CD4-positive, alpha-beta T cell treated with Interleukin-4 for 1 hour (primary cell): ENCODE measurements around the gene RBP2.

Experiments used
- DNase-seq, 2 donors: peaks; one replicate each; pipeline ENCODE4 v3.0.0-alpha.2; 2020 to 2022

The RBP2 gene

DNA sequence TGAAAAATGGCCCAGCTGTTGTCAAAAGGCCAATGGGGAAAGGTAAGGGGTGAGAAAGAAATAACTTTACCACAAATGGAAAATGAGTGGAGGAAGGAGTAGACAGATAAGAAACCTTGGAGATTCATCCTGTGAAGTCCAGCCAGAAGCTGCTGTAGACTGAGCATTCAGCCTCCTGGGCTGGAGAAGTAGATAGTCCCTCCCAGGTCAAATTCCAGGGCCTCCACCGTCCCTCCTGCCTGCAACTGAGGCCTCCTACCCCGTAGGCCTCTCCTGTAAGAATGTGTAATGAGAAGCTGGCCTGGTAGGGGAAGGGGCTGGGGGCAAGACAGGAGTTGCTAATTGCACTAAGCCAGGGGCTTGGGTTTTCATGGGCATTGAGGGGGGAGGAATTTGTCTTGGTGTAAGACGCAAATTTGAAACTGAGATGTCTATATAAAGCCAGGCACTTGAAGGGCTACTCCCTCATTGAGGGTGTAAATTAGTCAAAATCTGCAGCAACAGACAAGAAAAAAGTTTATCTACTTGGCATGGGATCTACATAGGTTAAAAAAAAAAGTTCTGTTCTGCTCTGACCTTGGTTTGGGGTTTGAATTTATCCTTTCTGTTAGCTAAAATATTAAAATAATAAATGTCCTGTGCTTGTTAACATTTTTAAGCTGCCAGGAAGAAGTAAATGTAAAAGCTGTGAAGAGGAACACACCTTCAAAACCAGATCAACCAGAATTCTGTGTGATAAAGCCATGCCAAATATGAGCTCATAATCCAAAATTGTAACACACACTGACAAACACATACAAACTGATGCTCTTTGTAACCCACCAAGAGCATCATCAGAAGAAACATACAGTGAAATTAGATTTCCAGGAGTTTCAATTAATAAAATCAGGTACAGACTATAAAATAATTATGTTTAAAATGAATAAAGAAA is 1.7 kb upstream of the RBP2 start:
- no peak for DNase-seq

DNA sequence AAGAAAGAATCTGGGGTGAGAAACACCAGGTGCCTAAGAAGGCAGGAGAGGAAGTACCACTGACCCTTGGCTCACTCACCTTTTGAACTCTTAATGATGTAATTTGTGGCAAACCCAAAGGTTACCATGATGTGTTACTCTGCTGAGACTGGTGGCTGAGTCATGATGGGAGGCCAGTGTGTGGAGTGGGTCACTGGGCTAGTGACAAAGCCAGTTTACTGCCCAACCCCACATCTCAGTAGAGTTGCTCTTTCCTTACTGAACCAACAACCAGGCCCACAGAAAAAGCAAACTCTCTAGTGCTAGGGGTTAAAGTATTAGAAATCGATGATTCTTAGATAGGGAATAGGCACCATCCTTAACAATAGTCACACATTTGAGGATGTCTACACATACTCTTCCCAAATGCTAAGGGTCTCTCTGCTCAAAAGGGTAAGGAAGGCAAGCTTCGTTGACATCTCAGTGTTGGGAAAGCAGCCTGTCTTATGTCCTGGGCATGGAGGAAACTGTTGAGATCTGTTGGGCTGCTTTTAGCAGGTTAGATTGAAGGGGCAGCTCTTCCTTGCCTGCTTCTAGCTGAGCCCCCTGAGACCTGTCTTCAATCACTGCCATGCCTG is 3.1 kb downstream of the RBP2 start:
- DNase-seq = no peak

DNA sequence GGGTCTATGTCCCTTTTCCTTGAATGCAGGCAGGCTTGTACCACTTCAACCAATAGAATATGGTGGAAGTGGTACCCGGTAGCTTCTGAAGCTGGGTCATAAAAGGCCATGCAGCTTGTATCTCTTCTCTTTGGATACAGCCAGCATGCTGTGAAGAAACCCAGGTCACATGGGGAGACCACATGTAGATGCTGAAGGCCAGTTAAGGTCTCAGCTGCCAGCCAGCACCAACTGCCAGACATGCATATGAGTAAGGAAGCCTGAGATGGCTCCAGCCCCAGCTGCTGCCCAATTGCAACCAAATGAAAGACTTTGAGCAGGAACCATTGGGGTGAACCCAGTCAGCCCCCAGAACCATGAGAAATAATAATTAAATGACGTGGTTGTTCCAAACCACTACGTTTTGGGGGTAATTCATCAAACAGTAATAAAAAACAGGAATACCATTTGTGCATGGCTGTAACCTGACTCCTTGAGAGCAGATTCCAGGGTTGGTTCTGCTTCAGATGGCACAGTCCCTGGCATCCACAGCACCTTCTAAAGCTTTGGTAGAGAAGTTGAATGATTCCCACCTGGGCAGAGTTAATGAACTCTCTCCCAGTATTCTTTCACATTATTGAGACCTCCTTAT is 3.8 kb downstream of the RBP2 start:
- no peak for DNase-seq

DNA sequence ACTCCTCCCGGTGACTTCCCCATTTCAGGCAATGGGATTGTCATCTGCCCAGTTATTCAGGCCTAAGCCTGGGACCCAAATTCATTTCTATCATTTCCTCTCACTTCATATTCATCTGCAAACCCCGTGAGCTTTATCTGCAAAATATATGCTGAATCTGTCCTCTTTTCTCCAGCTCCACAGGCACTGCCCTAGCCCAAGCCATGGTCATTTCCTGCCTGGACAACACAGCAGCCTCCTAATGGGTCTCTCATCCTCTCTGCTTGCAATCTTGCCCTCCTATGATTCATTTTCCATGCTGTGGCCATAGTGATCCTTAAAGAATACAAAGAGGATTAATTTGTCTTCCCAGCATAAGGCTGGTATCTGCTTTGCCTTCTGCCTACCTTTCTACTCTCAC is 6.1 kb downstream of the RBP2 start:
- DNase-seq = no peak

DNA sequence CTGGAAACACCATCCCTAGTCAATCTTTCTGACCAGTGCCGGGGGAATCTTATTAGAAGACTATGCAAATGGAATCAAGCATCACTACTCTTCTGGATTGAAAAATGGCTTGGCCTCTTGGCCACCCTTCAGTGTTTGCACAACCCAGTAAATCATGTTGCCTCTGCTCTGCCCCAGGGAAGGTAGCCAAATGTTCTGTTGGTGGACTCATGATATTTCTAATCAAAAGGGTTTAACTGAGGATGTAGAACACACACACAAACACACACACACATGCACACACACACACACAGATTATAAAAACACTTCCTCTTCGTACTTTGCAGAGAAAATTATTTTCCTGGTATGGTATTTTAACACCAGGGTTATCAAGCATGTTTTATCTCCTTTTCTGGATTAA is 7.9 kb downstream of the RBP2 start:
- DNase-seq = no peak

DNA sequence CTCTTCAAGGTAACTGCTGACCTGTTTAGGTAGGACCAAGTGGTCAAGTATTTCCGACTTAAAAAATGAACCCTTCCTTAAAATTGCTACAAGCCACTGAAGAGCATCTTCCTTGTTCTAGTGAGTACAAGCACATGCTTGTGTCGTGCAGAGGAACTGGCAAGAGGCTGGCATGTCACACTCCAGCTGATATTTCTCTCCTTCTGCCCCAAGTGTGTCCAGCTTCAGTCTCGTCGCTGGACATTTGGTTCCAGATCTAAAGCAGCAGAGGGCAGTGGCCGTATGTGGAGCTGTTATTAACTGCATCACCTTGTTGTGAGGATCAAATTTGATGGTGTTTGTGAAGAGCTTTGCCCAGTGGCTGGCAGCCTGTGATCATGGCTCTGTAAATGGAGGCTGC is 10.0 kb downstream of the RBP2 start:
- DNase-seq = no peak

DNA sequence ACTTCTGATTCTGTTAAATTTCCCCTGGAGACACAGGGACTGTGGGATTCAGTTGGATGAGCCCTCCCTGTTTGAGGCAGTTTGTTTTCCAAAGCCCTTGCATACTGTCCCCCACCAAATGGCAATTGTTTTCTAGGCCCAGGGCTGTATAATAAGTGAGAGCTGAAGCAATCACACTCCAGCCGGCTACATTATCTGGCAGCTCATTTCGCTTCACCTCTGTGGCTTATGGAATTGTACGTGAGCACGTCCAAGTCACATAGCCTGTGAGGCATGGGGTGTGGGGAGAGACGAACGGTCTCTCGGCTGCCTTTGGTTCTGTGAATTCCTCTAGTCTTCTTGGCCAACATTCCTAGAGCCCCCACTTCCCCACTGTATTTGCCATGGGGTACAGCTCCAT is 10.7 kb downstream of the RBP2 start:
- no peak for DNase-seq

DNA sequence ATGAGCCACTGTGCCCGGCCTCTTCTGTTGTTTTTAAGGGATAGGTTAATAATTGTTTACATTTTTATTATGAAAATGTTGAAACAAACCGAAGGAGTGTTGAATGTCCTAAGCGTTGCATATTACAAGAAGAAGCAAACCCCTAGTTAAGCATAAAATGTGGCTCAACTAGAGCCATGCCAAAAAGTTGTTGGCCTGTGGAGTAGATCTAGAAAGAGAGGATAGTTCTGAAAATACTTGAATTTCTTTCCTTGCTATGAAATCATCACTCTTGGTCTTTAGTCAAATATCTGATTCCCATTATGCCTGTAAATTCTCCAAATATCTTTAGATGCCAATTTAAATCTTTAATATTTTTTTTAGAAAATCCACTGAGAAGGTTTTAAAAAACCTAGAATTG is 12.8 kb downstream of the RBP2 start:
- no peak for DNase-seq

DNA sequence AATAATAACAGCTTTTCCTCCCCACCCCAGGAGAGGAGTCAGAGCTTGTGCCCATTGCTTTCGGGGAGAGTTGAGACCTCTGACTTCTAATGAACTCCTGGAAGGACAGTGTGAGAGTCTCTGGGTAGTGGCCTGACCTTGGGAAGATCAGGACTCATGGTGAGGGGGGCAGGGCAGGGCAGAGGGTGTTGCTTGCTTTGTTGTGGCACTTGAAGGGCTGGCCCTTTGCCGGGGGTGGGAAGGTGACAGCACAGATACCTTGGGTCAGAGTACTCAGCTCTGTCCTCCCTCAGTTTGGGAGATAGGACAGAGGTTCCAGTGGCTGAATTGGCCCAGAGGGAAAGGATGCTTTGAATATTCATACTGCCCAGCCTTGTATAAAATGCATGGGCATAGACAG is 15.8 kb downstream of the RBP2 start:
- DNase-seq = no peak

DNA sequence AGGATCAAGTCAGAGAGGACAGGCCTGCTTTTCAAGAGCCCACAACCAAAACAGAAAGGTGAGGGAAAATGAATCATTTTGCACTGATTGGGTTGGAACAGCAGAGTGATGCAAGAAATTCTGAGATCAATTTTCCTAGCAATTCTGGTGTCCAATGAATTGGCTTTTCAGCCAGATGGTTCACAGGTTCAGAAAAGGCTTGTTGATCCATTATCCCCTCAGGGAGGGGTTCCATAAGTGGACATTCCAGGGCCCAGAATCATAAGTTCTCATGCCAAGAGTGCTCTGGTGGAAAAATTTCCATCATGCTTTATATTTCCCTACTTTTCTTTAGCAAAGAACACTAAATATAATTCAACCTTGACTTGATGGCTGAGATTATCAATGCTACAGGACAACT is 16.2 kb downstream of the RBP2 start:
- DNase-seq = no peak

DNA sequence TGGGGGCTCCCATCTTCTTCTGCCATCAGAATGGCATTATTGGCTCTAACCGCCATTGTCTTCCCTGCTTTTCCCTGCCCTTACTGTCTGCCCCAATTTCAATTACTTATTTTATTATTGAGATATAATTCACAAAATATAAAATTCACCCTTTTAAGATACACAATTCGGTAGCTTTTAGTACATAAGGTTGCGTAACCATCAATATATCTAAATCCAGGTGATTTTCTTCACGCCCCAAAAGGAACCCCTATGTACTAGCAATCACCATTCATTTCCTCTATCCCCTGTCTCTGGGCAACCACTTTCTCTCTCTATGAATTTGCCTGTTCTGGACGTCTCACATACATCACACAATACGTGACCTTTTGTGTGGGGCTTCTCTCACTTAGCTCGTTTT is 18.0 kb downstream of the RBP2 start:
- DNase-seq = no peak

DNA sequence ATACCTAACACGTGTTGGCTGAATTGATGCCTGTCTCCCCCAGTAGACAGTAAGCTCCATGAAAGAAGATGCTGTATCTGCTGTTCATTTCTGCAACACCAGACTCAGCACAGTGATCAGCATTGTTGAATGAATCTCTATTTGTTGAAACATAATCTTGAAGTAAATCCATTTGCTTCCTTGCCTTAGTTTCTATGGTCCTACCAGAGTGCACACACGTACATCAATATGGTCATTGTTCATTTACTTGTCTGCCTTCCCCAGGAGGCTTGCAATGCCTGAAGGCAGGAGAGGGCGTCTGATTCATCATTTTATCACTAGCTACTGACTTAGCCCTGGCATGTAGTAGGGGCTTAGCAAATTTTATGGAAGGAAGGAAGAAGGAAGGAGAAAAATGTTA is 19.2 kb downstream of the RBP2 start:
- DNase-seq = no peak

DNA sequence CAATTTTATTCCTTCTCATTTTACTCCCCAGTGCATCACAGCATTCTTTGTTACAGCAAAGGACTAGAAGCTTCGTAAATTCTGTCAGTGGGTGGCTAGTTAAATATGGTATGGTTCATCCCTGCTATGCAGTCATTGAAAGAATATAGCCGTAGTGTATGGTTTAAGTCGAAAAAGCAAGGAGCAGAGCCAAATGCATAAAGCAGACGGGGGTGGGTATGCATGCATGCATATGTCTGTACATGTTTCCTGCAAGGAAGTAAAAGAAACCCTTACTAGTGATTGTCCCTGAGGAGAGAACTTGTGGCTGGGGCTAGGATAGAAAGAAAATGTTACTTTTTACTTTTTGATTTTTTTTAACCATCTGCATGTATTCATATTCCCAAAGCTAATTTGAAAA is 19.9 kb downstream of the RBP2 start:
- no peak for DNase-seq

DNA sequence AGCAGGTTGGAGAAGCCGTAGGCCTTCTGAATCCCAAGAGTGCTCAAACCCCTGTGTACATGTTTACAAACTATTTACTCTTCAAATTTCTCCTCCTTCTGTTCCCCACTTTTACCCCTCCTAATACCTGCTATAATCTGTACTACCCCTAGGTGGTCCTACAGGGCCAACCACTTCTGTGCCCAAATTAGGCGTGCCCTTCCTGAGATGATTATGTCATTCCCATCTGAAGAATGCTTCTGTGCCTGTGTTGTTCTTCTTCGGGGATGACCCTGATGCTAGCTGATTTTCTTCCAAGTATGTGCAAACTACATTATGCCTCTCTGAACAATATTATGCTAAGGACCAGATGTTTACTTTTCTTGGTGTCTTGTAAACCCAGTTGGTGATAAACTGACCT is 20.5 kb downstream of the RBP2 start:
- DNase-seq = no peak

DNA sequence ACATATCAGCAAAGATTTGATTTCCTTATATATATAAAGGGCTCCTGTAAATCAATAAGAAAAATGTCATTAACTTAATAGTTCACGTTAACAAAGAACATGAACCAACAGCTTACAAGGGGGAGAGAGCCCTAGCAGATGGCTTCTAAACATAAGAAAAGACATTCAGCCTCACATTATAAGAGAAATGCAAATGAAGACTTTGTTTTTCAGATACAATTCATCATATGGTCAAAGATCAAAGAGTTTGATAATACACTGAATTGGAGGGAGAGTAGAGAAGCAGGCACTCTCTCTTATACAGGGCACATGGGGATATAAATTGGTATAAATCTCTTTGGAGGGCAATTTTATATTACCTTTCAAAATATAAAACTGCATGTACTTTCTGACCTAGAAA is 21.1 kb downstream of the RBP2 start:
- no peak for DNase-seq

DNA sequence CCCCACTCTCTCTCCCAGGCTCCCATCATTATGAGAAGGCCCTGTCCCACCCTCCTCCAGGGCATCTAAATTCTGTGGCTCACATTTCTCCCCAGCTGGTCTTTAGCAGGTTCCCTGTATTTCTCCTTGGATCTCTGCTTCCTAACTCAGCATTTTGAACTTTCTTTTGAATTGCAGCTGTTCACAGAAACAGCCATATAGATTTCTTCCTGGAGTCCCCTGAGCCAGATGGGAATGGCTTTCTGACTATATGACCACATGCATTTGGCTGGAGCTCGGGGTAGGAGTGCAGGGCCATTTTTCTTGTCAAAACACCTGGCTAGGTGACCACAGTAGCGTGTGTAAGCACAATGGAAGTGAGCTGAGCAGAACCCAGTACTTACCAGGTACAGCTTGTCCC is 22.0 kb downstream of the RBP2 start:
- DNase-seq = no peak

DNA sequence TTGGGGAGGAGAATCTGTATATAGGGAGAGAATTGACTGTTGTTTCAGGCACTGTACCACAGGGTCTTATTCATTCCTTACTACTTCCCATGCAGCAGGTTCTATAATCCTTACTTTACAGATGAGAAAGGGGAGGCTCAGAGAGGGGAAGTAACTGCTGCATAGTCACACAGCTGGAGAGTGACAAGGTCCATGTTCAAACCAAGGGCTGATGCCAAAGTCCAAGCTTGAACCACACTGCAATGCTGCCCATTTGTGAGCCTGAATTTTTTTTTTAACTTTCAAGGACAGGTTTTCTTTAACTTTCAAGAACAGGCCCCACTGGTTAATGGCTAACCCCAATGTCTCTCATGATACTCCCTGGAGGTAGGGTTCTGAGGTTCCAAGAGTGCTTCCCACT is 26.2 kb downstream of the RBP2 start:
- DNase-seq = no peak

DNA sequence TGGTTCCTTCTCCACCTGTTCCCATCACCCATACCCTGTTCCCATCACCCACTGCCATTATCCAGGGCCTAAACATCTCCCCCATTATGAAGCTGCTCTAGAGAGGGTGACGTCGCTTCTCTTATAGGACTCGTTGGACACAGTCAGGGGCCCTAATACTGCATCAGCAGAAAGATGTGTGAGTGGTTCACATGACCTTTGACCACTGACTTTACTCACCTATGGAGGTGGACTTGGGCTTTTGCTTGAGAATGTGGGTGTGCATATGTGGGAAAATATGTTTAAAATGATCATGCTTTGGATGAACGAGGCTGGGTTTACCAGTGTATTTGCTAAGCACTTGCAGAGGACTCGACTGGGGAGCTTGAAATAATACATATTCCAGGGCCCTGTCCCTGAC is 26.8 kb downstream of the RBP2 start:
- no peak for DNase-seq

DNA sequence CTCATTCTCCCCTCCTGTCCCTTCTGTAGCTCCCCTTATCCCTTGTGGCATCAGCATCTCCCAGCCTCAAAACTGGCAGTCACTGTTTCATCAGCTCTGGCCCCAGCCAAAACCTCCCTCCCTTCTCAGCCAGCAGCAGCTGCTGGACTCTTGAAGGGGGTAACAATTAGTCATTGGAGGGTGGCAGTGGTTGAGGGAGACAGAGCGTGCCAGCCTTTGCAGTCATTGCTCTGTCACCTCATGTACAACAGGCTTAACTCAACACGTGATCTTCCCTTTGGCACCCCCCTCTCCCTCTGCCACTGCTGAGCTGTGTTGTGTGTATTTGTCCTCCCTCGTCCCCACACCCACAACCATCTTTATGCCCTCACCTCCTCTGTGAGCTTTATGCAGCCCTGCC is 28.2 kb downstream of the RBP2 start:
- DNase-seq = no peak

DNA sequence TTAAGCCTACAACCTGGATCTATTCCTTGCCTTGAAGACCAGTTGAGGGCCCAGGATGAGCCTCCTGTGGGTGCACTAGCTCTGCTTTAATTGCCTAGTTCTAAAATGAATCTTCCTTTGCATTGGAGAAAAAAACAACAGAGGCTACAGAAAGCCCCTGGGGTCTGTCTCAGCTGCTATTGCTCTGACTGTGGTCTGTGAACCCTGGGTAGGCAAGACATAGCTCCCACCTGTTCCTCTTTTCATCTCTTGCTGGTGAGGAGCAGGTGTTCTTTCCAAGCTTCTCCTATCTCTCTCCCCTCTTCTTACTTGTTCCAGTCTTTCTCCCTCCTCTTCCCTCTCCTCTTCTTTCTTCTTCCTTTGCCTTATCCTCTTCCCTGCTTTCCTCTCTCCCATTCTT is 28.8 kb downstream of the RBP2 start:
- no peak for DNase-seq

DNA sequence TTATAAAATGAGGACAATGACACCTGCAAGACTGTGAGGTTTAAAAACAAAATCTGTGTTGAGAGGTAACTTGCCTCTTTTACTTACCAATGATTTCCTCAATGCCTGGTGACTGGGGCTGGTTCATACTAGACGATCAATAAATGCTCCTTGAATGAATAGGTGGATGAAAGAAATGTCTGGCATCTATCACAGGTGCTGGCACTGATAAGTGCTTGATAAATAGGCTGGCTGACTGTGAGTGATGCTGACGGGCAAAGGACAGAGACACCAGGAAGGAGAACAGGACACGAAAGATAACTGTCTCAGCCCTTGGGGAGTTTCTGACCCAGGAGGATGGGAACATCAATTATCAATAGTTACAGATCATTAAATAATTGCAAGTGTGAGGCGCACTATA is 31.9 kb downstream of the RBP2 start:
- DNase-seq = no peak

DNA sequence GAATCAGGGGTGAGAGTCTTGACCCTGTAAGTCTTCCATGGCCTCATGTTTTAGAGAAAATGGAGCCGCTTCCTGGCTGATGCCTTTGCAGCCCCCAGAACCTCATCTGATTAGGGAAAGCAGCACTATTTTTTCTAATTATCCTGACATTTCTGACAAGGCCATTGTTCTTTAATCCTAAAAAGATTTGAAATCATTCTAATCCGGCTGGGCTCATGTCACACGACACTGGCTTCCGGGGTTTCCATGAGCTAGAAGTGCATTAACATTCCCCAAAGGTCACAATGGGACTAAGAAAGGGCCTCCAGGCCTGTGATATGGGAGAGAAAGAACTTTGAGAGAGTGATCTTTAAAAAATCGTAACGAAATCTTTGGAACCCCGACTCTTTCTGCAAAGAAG is 33.1 kb downstream of the RBP2 start:
- no peak for DNase-seq

DNA sequence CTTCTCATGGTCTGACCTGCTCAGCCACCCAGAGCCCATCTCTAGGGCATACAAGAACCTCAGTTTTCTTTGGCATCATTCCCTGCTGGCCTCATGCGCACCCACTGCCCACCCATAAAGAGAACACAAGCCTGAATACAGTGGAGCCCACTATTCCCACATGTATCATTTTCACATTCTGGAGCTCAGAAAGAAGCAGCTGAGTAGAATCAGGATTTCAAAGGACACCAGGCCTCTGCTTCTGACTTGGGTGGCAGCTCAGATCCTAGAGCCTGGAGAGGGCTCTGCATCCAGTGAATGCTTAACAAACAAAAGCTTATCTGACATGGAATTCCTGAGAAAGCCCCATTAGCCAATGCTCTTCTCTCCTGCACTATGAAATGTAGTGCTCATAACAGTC is 34.7 kb downstream of the RBP2 start:
- DNase-seq = no peak
